Memory B cell (primary cell): ENCODE measurements around the gene DNM1L.

Source experiments
- ATAC-seq: fragments of 150-1000 bp; cut with Tn5 transposase; 2 replicates; pipeline ENCODE4 v1.10.0; 2021; ENCODE audit warnings: low read depth, mild to moderate bottlenecking, moderate library complexity
- DNase-seq, 2 donors: peaks; one replicate each; pipeline ENCODE4 v3.0.0; 2022; ENCODE audit warnings: low spot score in 2 of 2
- H3K27ac Mint-ChIP-seq: one replicate; pipeline ENCODE4 v1.8.0; 2022; ENCODE audit warnings: mild to moderate bottlenecking, moderate library complexity, mixed read lengths
- H3K27me3 Mint-ChIP-seq: one replicate; pipeline ENCODE4 v1.8.0; 2022; ENCODE audit warnings: mixed read lengths
- H3K36me3 Mint-ChIP-seq: one replicate; pipeline ENCODE4 v1.8.0; 2022; ENCODE audit warnings: mild to moderate bottlenecking, mixed read lengths
- H3K4me1 Mint-ChIP-seq: one replicate; pipeline ENCODE4 v1.8.0; 2022; ENCODE audit warnings: mixed read lengths
- H3K4me3 Mint-ChIP-seq: one replicate; pipeline ENCODE4 v1.8.0; 2022; ENCODE audit warnings: mild to moderate bottlenecking, moderate library complexity, mixed read lengths
- H3K9me3 Mint-ChIP-seq: one replicate; pipeline ENCODE4 v1.8.0; 2022; ENCODE audit warnings: mixed read lengths

Gene DNM1L

GRCh38 chr12:32785557-32785956 is 106.5 kb downstream of the DNM1L start:
- peaks cover 2% of the 10 kb centered on the region for H3K27me3 Mint-ChIP-seq
- DNase-seq: no peak
- ATAC-seq: no peak
- H3K4me3 Mint-ChIP-seq: no peak overlapping the region
- no peaks in the 10 kb centered on the region for H3K4me1 Mint-ChIP-seq
- no peak overlapping the region for H3K27ac Mint-ChIP-seq
- no peaks in the 10 kb centered on the region for H3K36me3 Mint-ChIP-seq
- no peaks in the 10 kb centered on the region for H3K9me3 Mint-ChIP-seq

GRCh38 chr12:32788405-32788804 is 109.3 kb downstream of the DNM1L start:
- Mint-ChIP-seq H3K4me1 (no peaks in the 10 kb centered on the region), H3K9me3 (no peaks in the 10 kb centered on the region), H3K27ac (no peak overlapping the region), H3K36me3 (no peaks in the 10 kb centered on the region), H3K4me3 (no peak overlapping the region), H3K27me3 (peaks cover 5% of the 10 kb centered on the region)
- no peak for ATAC-seq
- DNase-seq: no peak

- H3K4me1 Mint-ChIP-seq: no peaks in the 10 kb centered on the region
Observed at GRCh38 chr12:32789446-32789845, 110.3 kb downstream of the DNM1L start.

GRCh38 chr12:32789916-32790315 is 110.8 kb downstream of the DNM1L start:
- Mint-ChIP-seq H3K4me3 (no peak overlapping the region), H3K27me3 (peaks cover 6% of the 10 kb centered on the region), H3K36me3 (no peaks in the 10 kb centered on the region), H3K4me1 (no peaks in the 10 kb centered on the region), H3K27ac (no peak overlapping the region), H3K9me3 (no peaks in the 10 kb centered on the region)
- DNase-seq: no peak
- no peak for ATAC-seq

More at GRCh38 chr12:32789446-32789845, 110.3 kb downstream of the DNM1L start:
- H3K4me3 Mint-ChIP-seq: no peak overlapping the region
- no peaks in the 10 kb centered on the region for H3K36me3 Mint-ChIP-seq
- H3K27ac Mint-ChIP-seq: no peak overlapping the region
- H3K27me3 Mint-ChIP-seq: peaks cover 6% of the 10 kb centered on the region
- DNase-seq (no peak), ATAC-seq (no peak)
- no peaks in the 10 kb centered on the region for H3K9me3 Mint-ChIP-seq

- H3K36me3 Mint-ChIP-seq: no peaks in the 10 kb centered on the region
- no peaks in the 10 kb centered on the region for H3K4me1 Mint-ChIP-seq
- no peak overlapping the region for H3K4me3 Mint-ChIP-seq
- H3K9me3 Mint-ChIP-seq: no peaks in the 10 kb centered on the region
- peaks cover 5% of the 10 kb centered on the region for H3K27me3 Mint-ChIP-seq
- H3K27ac Mint-ChIP-seq: no peak overlapping the region
- ATAC-seq (no peak), DNase-seq (no peak)
Observed at GRCh38 chr12:32794281-32794680, 115.2 kb downstream of the DNM1L start.
